HAP-1 (cell line): ENCODE data around the gene ABI3BP.

Experiments used
- DNase-seq, 2 experiments: peaks; one replicate each; pipeline ENCODE4 v3.0.0-alpha.2; 2016 to 2020; ENCODE audit warnings: low spot score in 2 of 2
- H3K27me3 ChIP-seq: fragments of 250-450 bp; sonication (Bioruptor Pico); 2 replicates; pipeline ENCODE4 v1.5.1; 2020; ENCODE audit warnings: low read depth, mild to moderate bottlenecking, moderate library complexity
- H3K36me3 ChIP-seq: fragments of 250-450 bp; sonication (Bioruptor Pico); replicated peaks from 2 replicates; pipeline ENCODE4 v1.5.1; 2020; ENCODE audit warnings: mild to moderate bottlenecking
- H3K4me1 ChIP-seq: fragments of 250-450 bp; sonication (Bioruptor Pico); 2 replicates; pipeline ENCODE4 v1.5.1; 2020; ENCODE audit warnings: mild to moderate bottlenecking
- H3K4me3 ChIP-seq: fragments of 250-450 bp; sonication (Bioruptor Pico); 2 replicates; pipeline ENCODE4 v1.5.1; 2020; ENCODE audit warnings: mild to moderate bottlenecking, moderate library complexity
- H3K9me3 ChIP-seq: fragments of 250-450 bp; sonication (Bioruptor Pico); 2 replicates; pipeline ENCODE4 v1.5.1; 2020; ENCODE audit warnings: mild to moderate bottlenecking, moderate library complexity
- in situ Hi-C: fragments of 300-500 bp; cut with MboI; formaldehyde crosslinking; loops from 3 replicates; pipeline ENCODE4 v1.14.3; 2020; ENCODE audit warnings: low sequenced_read_pairs, inconsistent platforms, mixed read lengths

ABI3BP gene

GRCh38 chr3:100769693-100770092, 223.5 kb downstream of the ABI3BP start:
- H3K9me3 ChIP-seq, result no peaks in the 10 kb centered on the region
- H3K4me3 ChIP-seq, result no peak overlapping the region
- peak; percentile 48 to 74 for DNase-seq
- no peaks in the 10 kb centered on the region for H3K27me3 ChIP-seq
- H3K36me3 ChIP-seq, result no peaks in the 10 kb centered on the region
- in situ Hi-C loops, result no loop called here
- H3K4me1 ChIP-seq, result peaks cover 13% of the 10 kb centered on the region

- H3K4me3 ChIP-seq, result no peak overlapping the region
- no peaks in the 10 kb centered on the region for H3K27me3 ChIP-seq
- no peaks in the 10 kb centered on the region for H3K36me3 ChIP-seq
- in situ Hi-C loops, result no loop called here
- peaks cover 24% of the 10 kb centered on the region for H3K4me1 ChIP-seq
- DNase-seq, result no peak
- no peaks in the 10 kb centered on the region for H3K9me3 ChIP-seq
Observed at GRCh38 chr3:100766069-100766468, 227.2 kb downstream of the ABI3BP start.

GRCh38 chr3:100765437-100765975, 227.7 kb downstream of the ABI3BP start:
- H3K4me1 ChIP-seq, result peaks cover 25% of the 10 kb centered on the region
- in situ Hi-C loops, result no loop called here
- no peaks in the 10 kb centered on the region for H3K27me3 ChIP-seq
- no peak overlapping the region for H3K4me3 ChIP-seq
- no peaks in the 10 kb centered on the region for H3K9me3 ChIP-seq
- no peak for DNase-seq
- H3K36me3 ChIP-seq, result no peaks in the 10 kb centered on the region

GRCh38 chr3:100761951-100762350, 231.3 kb downstream of the ABI3BP start:
- no peak for DNase-seq
- in situ Hi-C loops, result no loop called here
- Histone ChIP-seq H3K36me3 (no peaks in the 10 kb centered on the region), H3K4me3 (no peak overlapping the region), H3K27me3 (no peaks in the 10 kb centered on the region), H3K4me1 (peaks cover 19% of the 10 kb centered on the region), H3K9me3 (no peaks in the 10 kb centered on the region)

GRCh38 chr3:100761211-100761942, 231.8 kb downstream of the ABI3BP start:
- Histone ChIP-seq H3K27me3 (no peaks in the 10 kb centered on the region), H3K9me3 (no peaks in the 10 kb centered on the region), H3K36me3 (no peaks in the 10 kb centered on the region), H3K4me1 (peaks cover 19% of the 10 kb centered on the region), H3K4me3 (no peak overlapping the region)
- in situ Hi-C loops, result no loop called here
- peak; percentile 53 to 75 for DNase-seq

- no peak for DNase-seq
- H3K9me3 ChIP-seq, result no peaks in the 10 kb centered on the region
- H3K27me3 ChIP-seq, result no peaks in the 10 kb centered on the region
- no peak overlapping the region for H3K4me3 ChIP-seq
- in situ Hi-C loops, result no loop called here
- no peaks in the 10 kb centered on the region for H3K36me3 ChIP-seq
- peaks cover 19% of the 10 kb centered on the region for H3K4me1 ChIP-seq
Observed at GRCh38 chr3:100760377-100760776, 232.8 kb downstream of the ABI3BP start.

- Histone ChIP-seq H3K4me1 (peaks cover 19% of the 10 kb centered on the region), H3K4me3 (no peak overlapping the region), H3K9me3 (no peaks in the 10 kb centered on the region), H3K27me3 (no peaks in the 10 kb centered on the region), H3K36me3 (peaks cover 2% of the 10 kb centered on the region; the same call in 1 of the 2 replicates)
- in situ Hi-C loops, result no loop called here
- DNase-seq, result no peak
Observed at GRCh38 chr3:100759950-100760349, 233.3 kb downstream of the ABI3BP start.

GRCh38 chr3:100759159-100759558, 234.1 kb downstream of the ABI3BP start:
- H3K27me3 ChIP-seq, result no peaks in the 10 kb centered on the region
- H3K4me1 ChIP-seq, result peaks cover 20% of the 10 kb centered on the region
- no peak overlapping the region for H3K4me3 ChIP-seq
- no peak for DNase-seq
- H3K9me3 ChIP-seq, result no peaks in the 10 kb centered on the region
- in situ Hi-C loops, result no loop called here
- peaks cover 4% of the 10 kb centered on the region; the same call in 1 of the 2 replicates for H3K36me3 ChIP-seq

- no peak overlapping the region for H3K4me3 ChIP-seq
- in situ Hi-C loops, result no loop called here
- no peak for DNase-seq
- peaks cover 11% of the 10 kb centered on the region for H3K36me3 ChIP-seq
- no peaks in the 10 kb centered on the region for H3K27me3 ChIP-seq
- H3K9me3 ChIP-seq, result no peaks in the 10 kb centered on the region
- H3K4me1 ChIP-seq, result peaks cover 16% of the 10 kb centered on the region
Observed at GRCh38 chr3:100756441-100756840, 236.8 kb downstream of the ABI3BP start.

- in situ Hi-C loops, result no loop called here
- Histone ChIP-seq H3K4me1 (peaks cover 12% of the 10 kb centered on the region), H3K9me3 (no peaks in the 10 kb centered on the region), H3K4me3 (no peak overlapping the region), H3K36me3 (peaks cover 26% of the 10 kb centered on the region), H3K27me3 (no peaks in the 10 kb centered on the region)
- no peak for DNase-seq
Observed at GRCh38 chr3:100754563-100755334, 238.5 kb downstream of the ABI3BP start.

- no peaks in the 10 kb centered on the region for H3K27me3 ChIP-seq
- DNase-seq, result peak in 1 of 2 experiments; percentile 14
- peaks cover 12% of the 10 kb centered on the region for H3K4me1 ChIP-seq
- in situ Hi-C loops, result no loop called here
- H3K4me3 ChIP-seq, result no peak overlapping the region
- H3K9me3 ChIP-seq, result no peaks in the 10 kb centered on the region
- peaks cover 33% of the 10 kb centered on the region for H3K36me3 ChIP-seq
Observed at GRCh38 chr3:100753846-100754245, 239.4 kb downstream of the ABI3BP start.

- H3K4me3 ChIP-seq, result no peak overlapping the region
- DNase-seq, result no peak
- peaks cover 4% of the 10 kb centered on the region for H3K4me1 ChIP-seq
- no peaks in the 10 kb centered on the region for H3K27me3 ChIP-seq
- in situ Hi-C loops, result no loop called here
- H3K36me3 ChIP-seq, result peaks cover 57% of the 10 kb centered on the region
- H3K9me3 ChIP-seq, result no peaks in the 10 kb centered on the region
Observed at GRCh38 chr3:100748967-100749366, 244.3 kb downstream of the ABI3BP start.

- in situ Hi-C loops, result no loop called here
- H3K27me3 ChIP-seq, result no peaks in the 10 kb centered on the region
- no peak overlapping the region for H3K4me3 ChIP-seq
- no peaks in the 10 kb centered on the region for H3K9me3 ChIP-seq
- DNase-seq, result no peak
- peaks cover 5% of the 10 kb centered on the region for H3K4me1 ChIP-seq
- peaks cover 57% of the 10 kb centered on the region for H3K36me3 ChIP-seq
Observed at GRCh38 chr3:100748220-100748619, 245.0 kb downstream of the ABI3BP start.

GRCh38 chr3:100746092-100746491, 247.1 kb downstream of the ABI3BP start:
- Histone ChIP-seq H3K9me3 (no peaks in the 10 kb centered on the region), H3K36me3 (peaks cover 63% of the 10 kb centered on the region), H3K27me3 (no peaks in the 10 kb centered on the region), H3K4me3 (no peak overlapping the region), H3K4me1 (peaks cover 8% of the 10 kb centered on the region)
- in situ Hi-C loops, result no loop called here
- no peak for DNase-seq
